Right lung (tissue), 5 donors: ENCODE data around the gene COL25A1. TPM values are rescaled to one million over a fixed set of nuclear protein-coding genes. Genes with fewer than 3 reads are reported as not detected.

Experiments
- DNase-seq, 2 donors: peaks; one replicate each; pipeline ENCODE4 v3.0.0-alpha.2; 2013
- polyA plus RNA-seq, 5 donors: library from polyadenylated mRNA; unstranded; fragments of 120-200 nt; gene quantifications; one replicate each; pipeline versions ENCODE4 v1.2.1 to v1.2.3, GENCODE V29; 2013; ENCODE audit warnings: inconsistent platforms in 1 of 5, low replicate concordance in 1 of 5; ENCODE audit not compliant: insufficient read length in 5 of 5, insufficient read depth in 1 of 5

Gene COL25A1
- polyA plus RNA-seq, 5 donors = 1.3 to 2.6 (median 1.6) TPM

- DNase-seq = no peak
These were observed 8.5 kb downstream of the COL25A1 start for GRCh38 chr4:109294006-109294405.

GRCh38 chr4:109291707-109292238, 10.7 kb downstream of the COL25A1 start:
- no peak for DNase-seq

- no peak for DNase-seq
These were observed 11.5 kb downstream of the COL25A1 start for GRCh38 chr4:109290918-109291317.

- DNase-seq = no peak
These were observed 23.8 kb downstream of the COL25A1 start for GRCh38 chr4:109278594-109279031.

GRCh38 chr4:109276482-109277095, 25.9 kb downstream of the COL25A1 start:
- no peak for DNase-seq

- no peak for DNase-seq
These were observed 27.3 kb downstream of the COL25A1 start for GRCh38 chr4:109275066-109275745.

GRCh38 chr4:109266891-109267290, 35.6 kb downstream of the COL25A1 start:
- no peak for DNase-seq

- DNase-seq = no peak
These were observed 36.2 kb downstream of the COL25A1 start for GRCh38 chr4:109266236-109266635.

- DNase-seq = no peak
These were observed 38.7 kb downstream of the COL25A1 start for GRCh38 chr4:109263721-109264120.

GRCh38 chr4:109256818-109257217, 45.6 kb downstream of the COL25A1 start:
- no peak for DNase-seq

- DNase-seq = no peak
These were observed 47.6 kb downstream of the COL25A1 start for GRCh38 chr4:109254845-109255244.

GRCh38 chr4:109251396-109251795, 51.1 kb downstream of the COL25A1 start:
- no peak for DNase-seq

GRCh38 chr4:109248322-109248900, 54.0 kb downstream of the COL25A1 start:
- no peak for DNase-seq

- no peak for DNase-seq
These were observed 58.6 kb downstream of the COL25A1 start for GRCh38 chr4:109243871-109244270.

- DNase-seq = no peak
These were observed 63.7 kb downstream of the COL25A1 start for GRCh38 chr4:109238746-109239145.

- DNase-seq = no peak
These were observed 66.8 kb downstream of the COL25A1 start for GRCh38 chr4:109235683-109236082.

- no peak for DNase-seq
These were observed 67.9 kb downstream of the COL25A1 start for GRCh38 chr4:109234596-109234995.

GRCh38 chr4:109233570-109233969, 68.9 kb downstream of the COL25A1 start:
- DNase-seq = no peak

- DNase-seq = no peak
These were observed 69.8 kb downstream of the COL25A1 start for GRCh38 chr4:109232681-109233080.

GRCh38 chr4:109231331-109231730, 71.1 kb downstream of the COL25A1 start:
- DNase-seq = no peak

GRCh38 chr4:109229028-109229427, 73.4 kb downstream of the COL25A1 start:
- no peak for DNase-seq

GRCh38 chr4:109218288-109218687, 84.2 kb downstream of the COL25A1 start:
- no peak for DNase-seq

GRCh38 chr4:109216085-109216696, 86.3 kb downstream of the COL25A1 start:
- no peak for DNase-seq
